Measurements from ENCODE around the gene GIN1.

- TF ChIP-seq MYC (IDR thresholded peaks at IDR 0.05; ENCODE audit: insufficient read depth, insufficient read length, insufficient replicate concordance, low read length, severe bottlenecking) (no peak), CTCF (IDR thresholded peaks at IDR 0.05 in 2 of 3, conservative IDR thresholded peaks at IDR 0.05 in 1 of 3; ENCODE audit: control insufficient read depth in 2 of 3, extremely low read depth in 1 of 3, insufficient read depth in 1 of 3, low read depth in 3 of 3, low read length in 3 of 3) (no peak), MTA3 (IDR thresholded peaks at IDR 0.05; ENCODE audit: borderline replicate concordance, low read length) (no peak), KDM1A (IDR thresholded peaks at IDR 0.05; ENCODE audit: borderline replicate concordance) (no peak), GABPA (IDR thresholded peaks at IDR 0.05; ENCODE audit: low read depth) (no peak), JUND (IDR thresholded peaks at IDR 0.05; ENCODE audit: low read depth, low read length) (no peak), YY1 (IDR thresholded peaks at IDR 0.05; ENCODE audit: low read depth, low read length) (no peak), RCOR1 (conservative IDR thresholded peaks at IDR 0.05; ENCODE audit: low read depth, low read length) (no peak), HDAC2 (IDR thresholded peaks at IDR 0.05) (no peak)
Measured at GRCh38 chr5:103094737-103095136, 25.2 kb downstream of the GIN1 start.
